Measurements from ENCODE around the gene SLC13A2. TPM values are rescaled to one million over a fixed set of nuclear protein-coding genes. Genes with fewer than 3 reads are reported as not detected.

Gene SLC13A2
- total and polyA plus RNA-seq, 9 donors, result 0.09 to 0.12 TPM; not detected in 7

DNA sequence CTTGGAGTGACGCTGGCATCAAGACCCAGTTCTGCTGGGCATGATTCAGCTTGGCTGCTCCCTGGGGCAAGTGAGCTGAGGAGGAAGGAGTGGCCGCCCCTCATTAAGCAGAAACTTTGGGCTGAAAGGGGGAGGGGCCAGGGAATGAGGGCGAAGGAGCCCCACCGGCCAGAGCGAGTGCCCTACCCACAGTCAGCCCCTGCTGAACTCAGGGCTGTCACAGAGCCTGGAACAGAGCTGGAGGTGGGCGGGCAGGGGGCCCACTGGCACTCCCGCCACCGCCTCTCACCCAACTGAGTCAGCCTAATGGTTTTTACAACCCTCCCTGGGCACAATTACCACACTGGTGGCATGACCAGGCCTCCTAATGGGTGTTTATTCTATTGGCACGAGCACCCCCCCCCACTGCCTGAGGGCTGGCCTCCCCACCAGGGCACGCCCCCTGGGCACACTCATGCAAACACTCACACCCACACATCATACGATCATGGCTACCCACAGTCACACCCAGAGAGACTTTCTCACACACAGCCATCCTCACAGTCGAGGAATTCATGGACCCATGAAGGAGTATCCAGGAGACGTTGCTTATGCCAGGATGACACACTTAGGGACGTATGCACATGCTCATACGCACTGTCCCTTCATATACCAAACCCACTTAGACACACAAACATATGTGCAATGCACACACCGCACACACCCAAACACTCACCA, 59.8 kb downstream of the SLC13A2 start:
- H3K9me3 ChIP-seq (replicated peaks; ENCODE audit: control insufficient read depth, low read depth, low read length), result no peaks in the 10 kb centered on the region
- no peak overlapping the region for H3K4me3 ChIP-seq (ENCODE audit: low read length)
- H3K27ac ChIP-seq (ENCODE audit: low read length), result no peak overlapping the region
- H3K36me3 ChIP-seq (ENCODE audit: control insufficient read depth, insufficient read depth, low read length), result no peaks in the 10 kb centered on the region
- DNase-seq, result no peak
- WGBS (ENCODE audit: insufficient coverage), result 71% methylated on average over 13 of the region's 16 CpGs
- H3K27me3 ChIP-seq (ENCODE audit: control insufficient read depth, insufficient read depth, low read length), result peaks cover 12% of the 10 kb centered on the region
- no peaks in the 10 kb centered on the region for H3K4me1 ChIP-seq (ENCODE audit: control insufficient read depth, insufficient read depth, low read length)

GRCh38 chr17:28534740-28535375, 61.4 kb downstream of the SLC13A2 start:
- H3K9me3 ChIP-seq (replicated peaks; ENCODE audit: control insufficient read depth, low read depth, low read length), result no peaks in the 10 kb centered on the region
- H3K4me3 ChIP-seq (ENCODE audit: low read length), result no peak overlapping the region
- H3K36me3 ChIP-seq (ENCODE audit: control insufficient read depth, insufficient read depth, low read length), result no peaks in the 10 kb centered on the region
- DNase-seq, result no peak
- H3K4me1 ChIP-seq (ENCODE audit: control insufficient read depth, insufficient read depth, low read length), result no peaks in the 10 kb centered on the region
- WGBS (ENCODE audit: insufficient coverage), result 78% methylated on average over 8 of the region's 11 CpGs
- H3K27ac ChIP-seq (ENCODE audit: low read length), result no peak overlapping the region
- peaks cover 12% of the 10 kb centered on the region for H3K27me3 ChIP-seq (ENCODE audit: control insufficient read depth, insufficient read depth, low read length)

DNA sequence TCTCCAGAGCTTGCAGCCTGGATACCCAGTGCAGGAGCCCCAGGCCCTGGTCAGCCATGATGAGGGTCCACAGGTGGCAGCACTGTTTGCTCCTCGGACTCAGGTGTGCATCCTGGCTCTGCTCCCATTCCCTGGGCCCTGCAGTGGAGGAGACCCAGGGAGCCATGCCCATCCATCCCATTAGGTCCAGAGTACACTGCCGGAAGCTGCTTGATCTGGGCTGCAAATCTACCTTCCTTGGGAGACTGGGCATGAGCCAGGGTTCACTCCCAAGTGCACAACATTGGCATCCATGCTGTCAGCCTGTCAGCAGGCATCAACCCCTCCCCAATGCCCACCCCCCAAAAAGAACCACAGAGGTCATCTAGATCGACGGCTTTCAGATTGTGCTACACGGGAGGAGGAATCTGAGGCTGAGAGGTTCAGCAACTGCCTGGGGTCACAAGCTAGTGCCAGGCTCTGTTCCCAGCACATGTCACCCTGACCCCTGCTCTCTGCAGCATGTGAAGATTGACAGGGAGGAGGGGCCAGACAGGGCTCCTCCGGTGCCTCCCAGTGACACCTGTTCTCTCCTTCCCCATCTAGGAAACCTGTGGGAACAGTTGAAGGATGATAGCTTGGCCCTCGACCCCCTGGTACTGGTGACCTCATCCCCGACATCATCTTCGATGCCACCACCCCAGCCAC, 63.2 kb downstream of the SLC13A2 start:
- 52% methylated on average over 5 of the region's 9 CpGs for WGBS (ENCODE audit: insufficient coverage)
- no peaks in the 10 kb centered on the region for H3K4me1 ChIP-seq (ENCODE audit: control insufficient read depth, insufficient read depth, low read length)
- peaks cover under 1% of the 10 kb centered on the region for H3K27me3 ChIP-seq (ENCODE audit: control insufficient read depth, insufficient read depth, low read length)
- no peak overlapping the region for H3K4me3 ChIP-seq (ENCODE audit: low read length)
- H3K27ac ChIP-seq (ENCODE audit: low read length), result no peak overlapping the region
- DNase-seq, result no peak
- no peaks in the 10 kb centered on the region for H3K9me3 ChIP-seq (replicated peaks; ENCODE audit: control insufficient read depth, low read depth, low read length)
- H3K36me3 ChIP-seq (ENCODE audit: control insufficient read depth, insufficient read depth, low read length), result no peaks in the 10 kb centered on the region

DNA sequence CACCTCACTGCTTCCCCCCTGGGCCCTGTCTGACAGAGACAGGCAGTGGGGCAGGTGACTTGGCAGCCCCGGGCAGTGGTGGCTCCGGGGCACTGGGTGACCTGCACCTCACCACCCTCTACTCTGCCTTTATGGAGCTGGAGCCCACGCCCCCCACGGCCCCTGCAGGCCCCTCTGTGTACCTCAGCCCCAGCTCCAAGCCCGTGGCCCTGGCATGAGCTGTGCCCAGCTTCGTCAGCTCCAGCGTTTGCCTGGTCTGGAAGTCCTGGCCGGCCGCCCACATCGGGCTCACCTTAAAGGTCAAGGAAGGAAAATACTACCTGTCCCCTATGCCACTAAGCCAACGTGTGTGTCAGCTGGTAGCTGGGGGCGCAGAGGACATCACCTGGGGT, 63.8 kb downstream of the SLC13A2 start:
- WGBS (ENCODE audit: insufficient coverage), result 77% methylated on average over 7 of the region's 12 CpGs
- Histone ChIP-seq H3K9me3 (replicated peaks; ENCODE audit: control insufficient read depth, low read depth, low read length) (no peaks in the 10 kb centered on the region), H3K4me3 (ENCODE audit: low read length) (no peak overlapping the region), H3K27ac (ENCODE audit: low read length) (no peak overlapping the region), H3K36me3 (ENCODE audit: control insufficient read depth, insufficient read depth, low read length) (no peaks in the 10 kb centered on the region), H3K27me3 (ENCODE audit: control insufficient read depth, insufficient read depth, low read length) (no peaks in the 10 kb centered on the region), H3K4me1 (ENCODE audit: control insufficient read depth, insufficient read depth, low read length) (no peaks in the 10 kb centered on the region)
- DNase-seq, result no peak

DNA sequence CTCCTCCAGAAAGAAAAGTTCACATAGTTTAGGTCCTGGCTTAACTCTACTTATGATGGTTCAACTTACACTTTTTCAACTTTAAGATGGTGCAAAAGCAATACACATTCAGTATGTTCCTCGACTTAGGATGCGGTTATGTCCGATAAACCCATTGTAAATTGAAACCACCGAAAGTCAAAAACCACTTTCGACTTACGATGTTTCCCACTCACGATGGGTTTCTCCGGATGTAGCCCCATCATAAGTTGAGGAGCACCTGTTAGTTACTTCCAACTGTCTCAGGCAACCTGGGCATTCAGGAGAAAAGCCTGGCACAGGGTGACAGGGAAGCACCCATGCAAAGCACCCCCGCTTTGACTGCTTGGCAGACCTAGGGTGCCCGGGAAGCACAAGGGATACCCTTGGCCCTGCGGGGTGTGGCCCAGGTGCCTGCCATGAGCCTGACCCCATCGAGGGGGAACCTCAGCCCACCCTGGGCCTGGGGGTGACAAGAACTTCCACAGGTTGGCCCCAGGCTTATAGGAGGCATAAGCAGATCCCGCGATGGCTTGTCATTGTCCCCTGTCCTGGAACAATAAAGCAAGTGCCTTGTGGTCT, 65.0 kb downstream of the SLC13A2 start:
- Histone ChIP-seq H3K4me3 (ENCODE audit: low read length) (no peak overlapping the region), H3K27me3 (ENCODE audit: control insufficient read depth, insufficient read depth, low read length) (no peaks in the 10 kb centered on the region), H3K9me3 (replicated peaks; ENCODE audit: control insufficient read depth, low read depth, low read length) (no peaks in the 10 kb centered on the region), H3K36me3 (ENCODE audit: control insufficient read depth, insufficient read depth, low read length) (no peaks in the 10 kb centered on the region), H3K27ac (ENCODE audit: low read length) (no peak overlapping the region), H3K4me1 (ENCODE audit: control insufficient read depth, insufficient read depth, low read length) (no peaks in the 10 kb centered on the region)
- no peak for DNase-seq
- 83% methylated on average over 14 of the region's 14 CpGs for WGBS (ENCODE audit: insufficient coverage)

DNA sequence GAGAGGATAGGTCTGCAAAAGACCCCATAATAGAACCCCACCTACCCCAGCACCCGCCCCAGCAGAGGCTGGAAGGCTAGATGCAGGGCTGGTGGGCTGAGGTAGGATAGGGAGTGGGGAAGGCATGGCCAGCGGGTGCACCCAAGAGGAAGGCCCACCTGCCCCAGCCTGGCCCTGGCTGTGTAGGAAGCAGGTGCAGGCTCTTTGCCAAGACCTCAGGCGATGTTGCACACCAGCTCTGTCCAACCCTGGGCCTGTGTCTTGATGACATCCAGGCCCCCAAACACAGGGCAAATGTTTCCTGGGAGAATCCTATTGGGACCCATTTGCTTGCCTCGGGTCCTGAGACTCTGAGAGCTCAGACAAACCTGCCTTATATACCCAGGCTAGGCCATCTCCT, 66.8 kb downstream of the SLC13A2 start:
- no peaks in the 10 kb centered on the region for H3K4me1 ChIP-seq (ENCODE audit: control insufficient read depth, insufficient read depth, low read length)
- no peaks in the 10 kb centered on the region for H3K36me3 ChIP-seq (ENCODE audit: control insufficient read depth, insufficient read depth, low read length)
- H3K9me3 ChIP-seq (replicated peaks; ENCODE audit: control insufficient read depth, low read depth, low read length), result no peaks in the 10 kb centered on the region
- DNase-seq, result no peak
- H3K27ac ChIP-seq (ENCODE audit: low read length), result no peak overlapping the region
- 89% methylated on average over 3 of the region's 4 CpGs for WGBS (ENCODE audit: insufficient coverage)
- H3K27me3 ChIP-seq (ENCODE audit: control insufficient read depth, insufficient read depth, low read length), result no peaks in the 10 kb centered on the region
- H3K4me3 ChIP-seq (ENCODE audit: low read length), result no peak overlapping the region

DNA sequence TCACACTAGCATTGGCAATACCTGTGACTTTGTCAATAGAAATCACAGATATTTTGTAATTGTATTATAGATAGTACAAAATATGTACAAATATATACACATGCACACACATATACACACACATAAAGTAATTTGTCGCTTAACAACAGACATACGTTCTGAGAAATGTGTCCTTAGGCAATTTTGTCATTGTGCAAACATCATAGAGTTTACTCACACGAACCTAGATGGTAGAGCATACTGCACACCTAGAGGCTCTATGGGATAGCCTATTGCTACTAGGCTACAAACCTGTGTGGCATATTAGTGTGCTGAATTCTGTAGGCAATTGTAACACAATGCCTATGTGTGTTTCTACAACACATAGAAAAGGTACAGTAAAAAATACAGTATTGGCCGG, 68.0 kb downstream of the SLC13A2 start:
- H3K36me3 ChIP-seq (ENCODE audit: control insufficient read depth, insufficient read depth, low read length), result no peaks in the 10 kb centered on the region
- no peak for DNase-seq
- 70% methylated on average over 2 of the region's 4 CpGs for WGBS (ENCODE audit: insufficient coverage)
- no peaks in the 10 kb centered on the region for H3K27me3 ChIP-seq (ENCODE audit: control insufficient read depth, insufficient read depth, low read length)
- no peak overlapping the region for H3K27ac ChIP-seq (ENCODE audit: low read length)
- no peak overlapping the region for H3K4me3 ChIP-seq (ENCODE audit: low read length)
- H3K9me3 ChIP-seq (replicated peaks; ENCODE audit: control insufficient read depth, low read depth, low read length), result no peaks in the 10 kb centered on the region
- H3K4me1 ChIP-seq (ENCODE audit: control insufficient read depth, insufficient read depth, low read length), result no peaks in the 10 kb centered on the region

DNA sequence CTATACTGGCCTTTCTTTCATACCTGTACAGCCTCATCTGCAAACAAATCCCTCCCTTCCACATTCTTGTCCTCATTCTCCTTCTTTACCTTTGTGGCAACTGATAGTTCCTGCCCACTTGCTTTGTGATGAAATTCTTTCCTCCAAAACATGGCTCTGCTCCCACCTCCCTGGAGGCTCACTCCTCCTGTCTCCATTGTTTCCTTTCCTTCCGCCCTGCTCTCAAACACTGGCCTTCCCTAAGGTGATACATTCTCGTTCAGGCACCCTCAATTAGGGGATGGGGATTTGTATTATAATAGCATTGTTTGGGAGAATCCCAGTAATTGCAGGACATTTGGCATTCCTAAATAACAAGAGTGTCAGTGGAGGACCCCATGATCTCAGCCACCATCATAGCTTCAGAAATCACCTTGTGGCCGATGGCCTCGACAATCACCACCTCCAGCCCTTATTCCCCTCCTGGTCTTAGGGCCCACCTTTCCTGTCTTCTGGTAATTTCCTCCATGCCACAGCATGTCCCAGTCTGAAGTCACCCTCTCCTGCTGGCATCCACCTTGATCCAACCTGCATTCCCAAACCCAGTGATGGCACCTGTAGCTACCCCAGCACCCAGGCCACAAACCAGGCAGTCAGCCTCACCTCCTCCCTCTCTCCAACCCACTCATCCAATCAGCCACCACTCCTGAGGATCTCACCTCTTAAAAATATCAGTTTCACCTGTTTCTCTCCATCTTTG, 71.1 kb downstream of the SLC13A2 start:
- Histone ChIP-seq H3K9me3 (replicated peaks; ENCODE audit: control insufficient read depth, low read depth, low read length) (no peaks in the 10 kb centered on the region), H3K4me1 (ENCODE audit: control insufficient read depth, insufficient read depth, low read length) (peaks cover 3% of the 10 kb centered on the region), H3K36me3 (ENCODE audit: control insufficient read depth, insufficient read depth, low read length) (peaks cover 12% of the 10 kb centered on the region), H3K27me3 (ENCODE audit: control insufficient read depth, insufficient read depth, low read length) (no peaks in the 10 kb centered on the region), H3K4me3 (ENCODE audit: low read length) (no peak overlapping the region), H3K27ac (ENCODE audit: low read length) (no peak overlapping the region)
- no peak for DNase-seq
- 78% methylated on average over 2 of the region's 4 CpGs for WGBS (ENCODE audit: insufficient coverage)

DNA sequence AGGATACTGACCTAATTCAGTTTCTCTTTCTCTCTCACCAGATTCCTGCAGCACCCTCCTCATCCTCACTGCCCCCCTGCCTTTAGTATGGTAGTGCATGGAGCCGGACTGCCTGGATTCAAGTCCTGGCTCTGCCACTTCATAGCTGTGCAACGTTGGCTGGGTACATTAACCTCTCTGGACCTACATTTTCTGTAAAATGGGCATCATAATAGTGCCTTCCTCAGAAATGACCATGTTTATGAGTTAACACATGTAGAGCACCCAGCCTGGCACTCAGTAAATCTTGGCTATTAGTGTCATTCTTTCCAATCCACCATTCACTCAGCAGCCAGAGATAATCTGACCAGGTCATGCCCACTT, 71.7 kb downstream of the SLC13A2 start:
- H3K27me3 ChIP-seq (ENCODE audit: control insufficient read depth, insufficient read depth, low read length), result no peaks in the 10 kb centered on the region
- no peak overlapping the region for H3K4me3 ChIP-seq (ENCODE audit: low read length)
- H3K4me1 ChIP-seq (ENCODE audit: control insufficient read depth, insufficient read depth, low read length), result peaks cover 3% of the 10 kb centered on the region
- H3K9me3 ChIP-seq (replicated peaks; ENCODE audit: control insufficient read depth, low read depth, low read length), result no peaks in the 10 kb centered on the region
- no peak overlapping the region for H3K27ac ChIP-seq (ENCODE audit: low read length)
- WGBS (ENCODE audit: insufficient coverage), result 100% methylated on average over 1 of the region's 2 CpGs
- no peak for DNase-seq
- peaks cover 12% of the 10 kb centered on the region for H3K36me3 ChIP-seq (ENCODE audit: control insufficient read depth, insufficient read depth, low read length)

Data from muscle of leg (tissue), 11 donors.